H9 (cell line): ENCODE results near the gene MMP24OS. TPM values are rescaled to one million over a fixed set of nuclear protein-coding genes. Genes with fewer than 3 reads are reported as not detected.
A peak's percentile ranks its signal among the peaks of the same experiment; 100 is the strongest.

Experiments
- DNase-seq: peaks from one replicate; pipeline ENCODE4 v3.0.0-alpha.2; 2017
- H2AFZ ChIP-seq: one replicate; pipeline ENCODE4 v1.6.1; 2013; ENCODE audit warnings: mild to moderate bottlenecking, low read length, control low read depth, moderate library complexity
- H2AK5ac ChIP-seq: 2 replicates; pipeline ENCODE4 v1.6.1; 2013; ENCODE audit warnings: low read length, control low read depth, mixed read lengths; ENCODE audit not compliant: insufficient read length
- H2BK120ac ChIP-seq: one replicate; pipeline ENCODE4 v1.6.1; 2013; ENCODE audit warnings: low read depth, mild to moderate bottlenecking, low read length, control low read depth, inconsistent platforms; ENCODE audit not compliant: poor library complexity, severe bottlenecking
- H2BK12ac ChIP-seq: 2 replicates; pipeline ENCODE4 v1.6.1; 2013; ENCODE audit warnings: low read length, control low read depth, mixed read lengths, low read depth; ENCODE audit not compliant: insufficient read length
- H2BK15ac ChIP-seq: 2 replicates; pipeline ENCODE4 v1.6.1; 2013; ENCODE audit warnings: low read depth, low read length, control low read depth
- H2BK20ac ChIP-seq: one replicate; pipeline ENCODE4 v1.6.1; 2013; ENCODE audit warnings: low read depth, mild to moderate bottlenecking, low read length, control low read depth, inconsistent platforms; ENCODE audit not compliant: poor library complexity, severe bottlenecking
- H2BK5ac ChIP-seq: 2 replicates; pipeline ENCODE4 v1.6.1; 2013; ENCODE audit warnings: low read length, control low read depth, mixed read lengths; ENCODE audit not compliant: insufficient read length
- H3K14ac ChIP-seq: 2 replicates; pipeline ENCODE4 v1.6.1; 2013; ENCODE audit warnings: low read length, control low read depth; ENCODE audit not compliant: insufficient read depth
- H3K18ac ChIP-seq: 2 replicates; pipeline ENCODE4 v1.6.1; 2013; ENCODE audit warnings: low read depth, mild to moderate bottlenecking, mixed read lengths, low read length, control low read depth; ENCODE audit not compliant: insufficient read length
- H3K23ac ChIP-seq: 2 replicates; pipeline ENCODE4 v1.6.1; 2013; ENCODE audit warnings: low read length, control low read depth, mixed read lengths, low read depth; ENCODE audit not compliant: insufficient read length
- H3K23me2 ChIP-seq: 2 replicates; pipeline ENCODE4 v1.6.1; 2013; ENCODE audit warnings: low read depth, mild to moderate bottlenecking, mixed read lengths, low read length, control low read depth; ENCODE audit not compliant: insufficient read length, poor library complexity, severe bottlenecking
- H3K27ac ChIP-seq: 2 replicates; pipeline ENCODE4 v1.5.1; 2013; ENCODE audit warnings: low read length, control low read depth, mixed read lengths, low read depth; ENCODE audit not compliant: insufficient read length
- H3K27me3 ChIP-seq: 2 replicates; pipeline ENCODE4 v1.6.1; 2013; ENCODE audit warnings: low read length, control low read depth, inconsistent platforms; ENCODE audit not compliant: insufficient read depth
- H3K4ac ChIP-seq: 2 replicates; pipeline ENCODE4 v1.6.1; 2013; ENCODE audit warnings: low read depth, mild to moderate bottlenecking, control low read depth, inconsistent platforms, low read length, moderate library complexity
- H3K4me1 ChIP-seq: 2 replicates; pipeline ENCODE4 v1.6.1; 2013; ENCODE audit warnings: low read length, control low read depth, inconsistent platforms; ENCODE audit not compliant: insufficient read depth
- H3K4me2 ChIP-seq: 2 replicates; pipeline ENCODE4 v1.6.1; 2013; ENCODE audit warnings: low read length, control low read depth, mixed read lengths; ENCODE audit not compliant: insufficient read length, insufficient read depth
- H3K56ac ChIP-seq: 2 replicates; pipeline ENCODE4 v1.6.1; 2013; ENCODE audit warnings: low read depth, mild to moderate bottlenecking, mixed read lengths, low read length, control low read depth; ENCODE audit not compliant: insufficient read length
- H3K79me1 ChIP-seq: 2 replicates; pipeline ENCODE4 v1.6.1; 2013; ENCODE audit warnings: low read depth, mild to moderate bottlenecking, moderate library complexity, low read length, control low read depth, inconsistent platforms; ENCODE audit not compliant: insufficient read depth, poor library complexity, severe bottlenecking
- H3K79me2 ChIP-seq: 2 replicates; pipeline ENCODE4 v1.6.1; 2013; ENCODE audit warnings: low read length, control low read depth, inconsistent platforms; ENCODE audit not compliant: insufficient read depth
- H3K9ac ChIP-seq: 2 replicates; pipeline ENCODE4 v1.6.1; 2013; ENCODE audit warnings: low read length, control low read depth, mixed read lengths; ENCODE audit not compliant: insufficient read length; ENCODE audit errors: extremely low read depth
- H3K9me3 ChIP-seq: one replicate; pipeline ENCODE4 v1.6.1; 2013; ENCODE audit warnings: low read depth, low read length, inconsistent platforms; ENCODE audit not compliant: control insufficient read depth
- H3T11ph ChIP-seq: one replicate; pipeline ENCODE4 v1.6.1; 2013; ENCODE audit warnings: mild to moderate bottlenecking, low read length, control low read depth, inconsistent platforms
- H4K20me1 ChIP-seq: one replicate; pipeline ENCODE4 v1.6.1; 2013; ENCODE audit not compliant: control insufficient read depth, insufficient read length, insufficient read depth
- H4K5ac ChIP-seq: 2 replicates; pipeline ENCODE4 v1.6.1; 2013; ENCODE audit warnings: low read depth, mild to moderate bottlenecking, mixed read lengths, low read length, control low read depth; ENCODE audit not compliant: insufficient read length
- H4K8ac ChIP-seq: replicated peaks from 2 replicates; pipeline ENCODE4 v1.6.1; 2013; ENCODE audit warnings: low read length, control low read depth, mixed read lengths, low read depth; ENCODE audit not compliant: insufficient read length
- H4K91ac ChIP-seq: 2 replicates; pipeline ENCODE4 v1.6.1; 2013; ENCODE audit warnings: low read depth, mild to moderate bottlenecking, moderate library complexity, mixed read lengths, low read length, control low read depth; ENCODE audit not compliant: insufficient read length
- H3K27ac Mint-ChIP-seq, 3 experiments: 2 replicates in 2 of 3; 3 replicates in 1 of 3; pipeline ENCODE4 v1.8.0; 2020 to 2021; ENCODE audit warnings: mixed read lengths in 3 of 3, mild to moderate bottlenecking in 1 of 3, moderate library complexity in 1 of 3
- H3K27me3 Mint-ChIP-seq: 2 replicates; pipeline ENCODE4 v1.8.0; 2021; ENCODE audit warnings: low read depth, mild to moderate bottlenecking, moderate library complexity, mixed read lengths
- H3K36me3 Mint-ChIP-seq, 3 experiments: 2 replicates in 2 of 3; 3 replicates in 1 of 3; pipeline ENCODE4 v1.8.0; 2020 to 2021; ENCODE audit warnings: low read depth in 3 of 3, mixed read lengths in 3 of 3; ENCODE audit not compliant: insufficient read depth in 1 of 3
- H3K4me1 Mint-ChIP-seq, 2 experiments: 2 replicates each; pipeline ENCODE4 v1.8.0; 2020; ENCODE audit warnings: mixed read lengths in 2 of 2
- H3K4me3 Mint-ChIP-seq, 2 experiments: 2 replicates in 1 of 2; 3 replicates in 1 of 2; pipeline ENCODE4 v1.8.0; 2020 to 2021; ENCODE audit warnings: mild to moderate bottlenecking in 2 of 2, mixed read lengths in 2 of 2, moderate library complexity in 1 of 2
- H3K9me3 Mint-ChIP-seq, 2 experiments: 2 replicates in 1 of 2; 3 replicates in 1 of 2; pipeline ENCODE4 v1.8.0; 2020; ENCODE audit warnings: mild to moderate bottlenecking in 2 of 2, mixed read lengths in 2 of 2, moderate library complexity in 1 of 2
- WGBS: extraction: QIAGEN DNeasy Blood & Tissue Kit; methylation state at CpG from one replicate; pipeline ENCODE4 v1.1.7; 2013; ENCODE audit warnings: missing lambda C conversion rate, low lambda C conversion rate, mixed read lengths; ENCODE audit not compliant: insufficient read length; ENCODE audit errors: extremely low coverage; 5-methylcytosine and 5-hydroxymethylcytosine counted together
- total RNA-seq: library from RNA; stranded (reverse); gene quantifications from 2 replicates; pipeline ENCODE4 v1.2.1, GENCODE V29; 2021
- TF ChIP-seq, protein P1 (sequence below): fragments of 200-600 bp; sonication (generic); conservative IDR thresholded peaks from 3 replicates; pipeline ENCODE4 v1.8.0; 2021; ENCODE audit warnings: antibody characterized with exemption, mild to moderate bottlenecking

The MMP24OS gene
- total RNA-seq, 1 experiment from 2014 or later = 43.8 TPM

DNA sequence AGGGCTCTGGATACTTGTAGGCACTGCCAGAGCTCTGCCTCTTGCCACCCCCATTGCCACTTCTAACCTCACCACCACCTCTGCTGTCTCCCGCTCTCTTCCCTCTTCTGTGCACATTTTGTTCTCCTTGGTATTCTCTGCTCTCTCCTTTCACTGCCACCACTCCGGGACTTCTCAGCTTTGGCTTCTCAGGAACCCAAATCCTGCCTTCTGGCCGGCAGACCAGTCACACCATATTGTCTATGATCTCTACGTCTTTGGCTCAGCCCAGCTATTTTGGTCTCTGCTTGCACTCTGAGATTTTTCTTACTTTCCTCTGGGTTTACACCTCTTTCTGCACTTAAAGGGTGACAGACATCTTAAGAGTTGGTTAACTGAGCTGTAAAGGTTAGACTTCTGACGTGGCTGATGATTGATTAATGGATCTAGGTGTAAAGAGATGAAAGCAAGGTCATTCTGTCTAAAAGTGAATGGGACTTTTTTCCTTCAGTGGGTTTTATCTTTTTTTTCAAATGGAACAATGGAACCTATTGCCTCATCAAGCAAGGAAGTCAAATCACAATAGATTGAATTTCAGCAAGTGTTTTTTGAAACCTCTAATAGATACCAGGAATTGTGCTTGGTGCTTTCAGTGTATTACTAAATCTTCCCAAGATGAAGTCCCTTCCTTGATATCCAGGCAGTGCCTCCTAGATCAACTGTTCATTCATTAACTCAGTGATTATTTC, 37.7 kb downstream of the MMP24OS start:
- no peak overlapping the region for H2BK15ac ChIP-seq
- H3K18ac ChIP-seq = no peak overlapping the region
- H3K79me2 ChIP-seq = no peaks in the 10 kb centered on the region
- H3K9ac ChIP-seq = no peak overlapping the region
- H2AK5ac ChIP-seq = no peak overlapping the region
- H2BK20ac ChIP-seq = no peak overlapping the region
- H4K5ac ChIP-seq = no peak overlapping the region
- peaks cover 15 to 17% of the 10 kb centered on the region in 2 experiments for H3K4me1 Mint-ChIP-seq
- no peak overlapping the region for H2BK5ac ChIP-seq
- H3K79me1 ChIP-seq = no peaks in the 10 kb centered on the region
- no peak overlapping the region for H3K27ac ChIP-seq
- H3K4me2 ChIP-seq = no peak overlapping the region
- H3K9me3 ChIP-seq = no peaks in the 10 kb centered on the region
- H2BK12ac ChIP-seq = no peak overlapping the region
- H3K14ac ChIP-seq = 0 out of 2 replicates have a peak overlapping the region, but pooled peaks have one; percentile 40
- no peak overlapping the region for H3K56ac ChIP-seq
- H3K4ac ChIP-seq = no peak overlapping the region
- TF ChIP-seq, protein P1, sequence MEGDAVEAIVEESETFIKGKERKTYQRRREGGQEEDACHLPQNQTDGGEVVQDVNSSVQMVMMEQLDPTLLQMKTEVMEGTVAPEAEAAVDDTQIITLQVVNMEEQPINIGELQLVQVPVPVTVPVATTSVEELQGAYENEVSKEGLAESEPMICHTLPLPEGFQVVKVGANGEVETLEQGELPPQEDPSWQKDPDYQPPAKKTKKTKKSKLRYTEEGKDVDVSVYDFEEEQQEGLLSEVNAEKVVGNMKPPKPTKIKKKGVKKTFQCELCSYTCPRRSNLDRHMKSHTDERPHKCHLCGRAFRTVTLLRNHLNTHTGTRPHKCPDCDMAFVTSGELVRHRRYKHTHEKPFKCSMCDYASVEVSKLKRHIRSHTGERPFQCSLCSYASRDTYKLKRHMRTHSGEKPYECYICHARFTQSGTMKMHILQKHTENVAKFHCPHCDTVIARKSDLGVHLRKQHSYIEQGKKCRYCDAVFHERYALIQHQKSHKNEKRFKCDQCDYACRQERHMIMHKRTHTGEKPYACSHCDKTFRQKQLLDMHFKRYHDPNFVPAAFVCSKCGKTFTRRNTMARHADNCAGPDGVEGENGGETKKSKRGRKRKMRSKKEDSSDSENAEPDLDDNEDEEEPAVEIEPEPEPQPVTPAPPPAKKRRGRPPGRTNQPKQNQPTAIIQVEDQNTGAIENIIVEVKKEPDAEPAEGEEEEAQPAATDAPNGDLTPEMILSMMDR = no peak
- peak overlapping the region in 1 of 3 experiments; percentile 33; a peak in 2 of 7 replicates for H3K27ac Mint-ChIP-seq
- no peak overlapping the region for H3K4me3 Mint-ChIP-seq
- no peak overlapping the region for H4K8ac ChIP-seq
- no peak for DNase-seq
- peaks cover 0 to 3% of the 10 kb centered on the region in 2 experiments; a peak in 2 of 5 replicates for H3K9me3 Mint-ChIP-seq
- H3K4me1 ChIP-seq = peaks cover 8% of the 10 kb centered on the region; the same call in 1 of the 2 replicates
- no peak overlapping the region for H3K23ac ChIP-seq
- no peak overlapping the region for H3T11ph ChIP-seq
- H3K36me3 Mint-ChIP-seq = peaks cover 0 to 9% (median 5%) of the 10 kb centered on the region in 3 experiments; a peak in 4 of 7 replicates
- no peaks in the 10 kb centered on the region for H3K23me2 ChIP-seq
- H3K27me3 Mint-ChIP-seq = peaks cover 2% of the 10 kb centered on the region; the same call in 1 of the 2 replicates
- H2AFZ ChIP-seq = no peak overlapping the region
- no peaks in the 10 kb centered on the region for H3K27me3 ChIP-seq
- no peak overlapping the region for H2BK120ac ChIP-seq
- no peak overlapping the region for H4K91ac ChIP-seq
- no CpG with 5 or more reads among the region's 5 CpGs for WGBS
- no peaks in the 10 kb centered on the region for H4K20me1 ChIP-seq
